H1 (cell line): ENCODE results near the gene FRMPD2. TPM values are rescaled to one million over a fixed set of nuclear protein-coding genes. Genes with fewer than 3 reads are reported as not detected.
"Not testable (repeated sequence)": the region's sequence is repeated elsewhere in the genome, so short reads cannot be mapped to it uniquely, and the experiment has no call there.

Experiments used
- CTCF ChIA-PET: fragments of 300-600 bp; sonication (Branson Sonifier 250); formaldehyde crosslinking; loops from one replicate; lab custom pipeline; 2021; ENCODE audit not compliant: partially characterized antibody; lab: Charles Lee
- POLR2A ChIA-PET: fragments of 300-600 bp; sonication (Branson Sonifier 250); formaldehyde crosslinking; loops from one replicate; lab custom pipeline; 2021; ENCODE audit warnings: inconsistent platforms; ENCODE audit not compliant: partially characterized antibody; lab: Charles Lee
- DNase-seq, 2 experiments: peaks; one replicate each; pipeline versions ENCODE4 v3.0.0 to v3.0.0-alpha.2; 2010 to 2022; ENCODE audit warnings: low spot score in 2 of 2, low read depth in 1 of 2, mixed read lengths in 1 of 2
- FAIRE-seq: peaks from 2 replicates; lab custom pipeline; 2011; peaks lifted over from hg19 to GRCh38; lab: Jason Lieb, UNC
- H2AFZ ChIP-seq: 2 replicates; pipeline ENCODE4 v1.8.1; 2012; ENCODE audit warnings: low read length, inconsistent platforms
- H2AK5ac ChIP-seq: 2 replicates; pipeline ENCODE4 v1.6.1; 2013; ENCODE audit warnings: low read depth, low read length
- H2BK120ac ChIP-seq: replicated peaks from 2 replicates; pipeline ENCODE3; 2013; ENCODE audit warnings: low read depth, low read length, inconsistent platforms
- H2BK12ac ChIP-seq: 2 replicates; pipeline ENCODE4 v1.6.1; 2013; ENCODE audit warnings: low read depth, low read length
- H2BK15ac ChIP-seq: 2 replicates; pipeline ENCODE4 v1.6.1; 2013; ENCODE audit warnings: low read length
- H2BK20ac ChIP-seq: 2 replicates; pipeline ENCODE4 v1.6.1; 2013; ENCODE audit warnings: low read length
- H2BK5ac ChIP-seq: 2 replicates; pipeline ENCODE4 v1.6.1; 2013; ENCODE audit warnings: low read depth, low read length
- H3K14ac ChIP-seq: 2 replicates; pipeline ENCODE4 v1.6.1; 2013; ENCODE audit warnings: inconsistent platforms; ENCODE audit not compliant: insufficient read length
- H3K18ac ChIP-seq: 2 replicates; pipeline ENCODE4 v1.6.1; 2013; ENCODE audit warnings: low read length; ENCODE audit errors: extremely low read depth
- H3K23ac ChIP-seq: 2 replicates; pipeline ENCODE4 v1.6.1; 2013; ENCODE audit warnings: inconsistent platforms; ENCODE audit not compliant: insufficient read length
- H3K23me2 ChIP-seq: 2 replicates; pipeline ENCODE4 v1.6.1; 2013; ENCODE audit warnings: low read depth, low read length
- H3K27ac ChIP-seq: 2 replicates; pipeline ENCODE4 v1.6.1; 2011; ENCODE audit warnings: low read depth, low read length, inconsistent platforms
- H3K27me3 ChIP-seq, 4 experiments: replicated peaks in 1 of 4; 1 replicate in 1 of 4; 2 replicates in 3 of 4; pipeline versions ENCODE4 v1.6.1 to v1.8.1; 2011 to 2013; ENCODE audit warnings: low read length in 3 of 4, mild to moderate bottlenecking in 3 of 4, inconsistent platforms in 2 of 4, mixed read lengths in 2 of 4, moderate library complexity in 1 of 4; ENCODE audit not compliant: control insufficient read depth in 3 of 4, insufficient read depth in 3 of 4; ENCODE audit errors: extremely low read depth in 1 of 4
- H3K36me3 ChIP-seq, 4 experiments: 2 replicates each; pipeline versions ENCODE4 v1.6.1 to v1.8.1; 2011 to 2013; ENCODE audit warnings: mild to moderate bottlenecking in 4 of 4, low read length in 3 of 4, moderate library complexity in 2 of 4, control low read depth in 1 of 4, inconsistent platforms in 1 of 4; ENCODE audit not compliant: insufficient read depth in 4 of 4, control insufficient read depth in 2 of 4
- H3K4ac ChIP-seq: replicated peaks from 2 replicates; pipeline ENCODE3; 2013; ENCODE audit warnings: low read length, low read depth, mixed read lengths, inconsistent platforms; ENCODE audit not compliant: insufficient read length
- H3K4me1 ChIP-seq, 4 experiments: replicated peaks in 1 of 4; 1 replicate in 1 of 4; 2 replicates in 3 of 4; pipeline versions ENCODE4 v1.6.1 to v1.8.1; 2011 to 2013; ENCODE audit warnings: low read length in 3 of 4, inconsistent platforms in 2 of 4, mixed read lengths in 1 of 4; ENCODE audit not compliant: insufficient read depth in 4 of 4, control insufficient read depth in 3 of 4
- H3K4me2 ChIP-seq, 2 experiments: 2 replicates each; pipeline versions ENCODE4 v1.6.1 to v1.8.1; 2011 to 2013; ENCODE audit warnings: low read depth in 2 of 2, low read length in 2 of 2, control low read depth in 1 of 2, inconsistent platforms in 1 of 2, mild to moderate bottlenecking in 1 of 2; ENCODE audit not compliant: insufficient read depth in 1 of 2
- H3K4me3 ChIP-seq, 4 experiments: fragments of 200-600, 300-600 bp in 1 of 4; sonication (generic), shearing (Covaris generic), sonication (Bioruptor Twin) in 1 of 4; 2 replicates each; pipeline versions ENCODE4 v1.5.1 to v1.8.1; 2011 to 2016; ENCODE audit warnings: low read length in 4 of 4, low read depth in 3 of 4, control low read depth in 2 of 4, inconsistent platforms in 2 of 4, mild to moderate bottlenecking in 2 of 4, mixed read lengths in 1 of 4, moderate library complexity in 1 of 4; ENCODE audit not compliant: insufficient read depth in 2 of 4; ENCODE audit errors: extremely low read depth in 1 of 4
- H3K56ac ChIP-seq: replicated peaks from 2 replicates; pipeline ENCODE3; 2013; ENCODE audit warnings: low read depth, mild to moderate bottlenecking, mixed read lengths, low read length, inconsistent platforms; ENCODE audit not compliant: insufficient read length
- H3K79me1 ChIP-seq: 2 replicates; pipeline ENCODE4 v1.6.1; 2013; ENCODE audit warnings: low read depth, low read length, control low read depth
- H3K79me2 ChIP-seq, 2 experiments: 2 replicates each; pipeline versions ENCODE4 v1.6.1 to v1.8.1; 2012 to 2013; ENCODE audit warnings: low read length in 2 of 2, mild to moderate bottlenecking in 2 of 2, inconsistent platforms in 1 of 2; ENCODE audit not compliant: insufficient read depth in 2 of 2, control insufficient read depth in 1 of 2
- H3K9ac ChIP-seq, 4 experiments: replicated peaks in 1 of 4; 1 replicate in 1 of 4; 2 replicates in 3 of 4; pipeline versions ENCODE4 v1.6.1 to v1.8.1; 2011 to 2013; ENCODE audit warnings: low read depth in 3 of 4, low read length in 3 of 4, control low read depth in 2 of 4, mild to moderate bottlenecking in 2 of 4, moderate library complexity in 2 of 4, inconsistent platforms in 1 of 4; ENCODE audit errors: extremely low read depth in 1 of 4
- H3K9me3 ChIP-seq, 2 experiments: 2 replicates each; pipeline versions ENCODE4 v1.6.1 to v1.8.1; 2012 to 2013; ENCODE audit warnings: mild to moderate bottlenecking in 2 of 2, moderate library complexity in 2 of 2, control low read depth in 1 of 2, inconsistent platforms in 1 of 2, low read depth in 1 of 2, low read length in 1 of 2, mixed read lengths in 1 of 2; ENCODE audit not compliant: insufficient read depth in 2 of 2
- H4K20me1 ChIP-seq, 2 experiments: replicated peaks in 1 of 2; 2 replicates each; pipeline versions ENCODE3 to v1.8.1; 2011 to 2013; ENCODE audit warnings: inconsistent platforms in 2 of 2, low read length in 2 of 2, mild to moderate bottlenecking in 1 of 2; ENCODE audit not compliant: insufficient read depth in 2 of 2, control insufficient read depth in 1 of 2
- H4K5ac ChIP-seq: 2 replicates; pipeline ENCODE4 v1.6.1; 2013; ENCODE audit warnings: low read length, low read depth, mixed read lengths, inconsistent platforms; ENCODE audit not compliant: insufficient read length
- H4K8ac ChIP-seq: 2 replicates; pipeline ENCODE4 v1.8.0; 2013; ENCODE audit warnings: mild to moderate bottlenecking, moderate library complexity, low read length, inconsistent platforms; ENCODE audit not compliant: insufficient read depth; ENCODE audit errors: extremely low read depth
- H4K91ac ChIP-seq: replicated peaks from 2 replicates; pipeline ENCODE3; 2013; ENCODE audit warnings: low read length, mixed read lengths, inconsistent platforms; ENCODE audit not compliant: insufficient read length
- WGBS, 2 experiments: shearing (Covaris generic) in 1 of 2; methylation state at CpG; one replicate each; pipeline versions ENCODE4 v1.1.6 to v1.1.7; 2013 to 2015; ENCODE audit warnings: low lambda C conversion rate in 2 of 2, mixed read lengths in 2 of 2, inconsistent platforms in 1 of 2, low coverage in 1 of 2, missing lambda C conversion rate in 1 of 2; ENCODE audit not compliant: insufficient replicate concordance in 2 of 2, insufficient coverage in 1 of 2, insufficient read length in 1 of 2; ENCODE audit errors: extremely low coverage in 1 of 2, missing lambda C conversion rate in 1 of 2; 5-methylcytosine and 5-hydroxymethylcytosine counted together
- polyA plus RNA-seq, 7 experiments: library from polyadenylated mRNA; depleted of rRNA in 3 of 7; stranded (reverse) in 5 of 7; unstranded in 2 of 7; fragments of >200 nt in 5 of 7; fragments of 200-250 nt in 2 of 7; gene quantifications; 1 replicate in 5 of 7; 2 replicates in 1 of 7; 4 replicates in 1 of 7; pipeline versions ENCODE4 v1.2.1 to v1.2.3, GENCODE V29; 2011 to 2013; ENCODE audit warnings: missing spikeins in 2 of 7, mixed read lengths in 2 of 7
- total RNA-seq: library from RNA; stranded (reverse); fragmentation: NEBNext Ultra II Directional; extraction: Animal tissue kit (Norgen Biotek cat#: 25700); gene quantifications from 2 replicates; pipeline ENCODE4 v1.2.1, GENCODE V29; 2021

FRMPD2 gene
- total and polyA plus RNA-seq, 2 of the 8 experiments (the other 6 are each of a cell fraction or from before 2014, with no cell fraction given) = 0.07 to 0.47 TPM

GRCh38 chr10:48143721-48144642 lies 130.5 kb downstream of the FRMPD2 start:
- H4K20me1 ChIP-seq, CTCF ChIA-PET, H3K9ac ChIP-seq, H3K4me2 ChIP-seq, H3K27me3 ChIP-seq, H2BK12ac ChIP-seq, H3K18ac ChIP-seq, FAIRE-seq, H3K79me2 ChIP-seq, H3K23ac ChIP-seq, H3K23me2 ChIP-seq, H3K36me3 ChIP-seq, H3K14ac ChIP-seq, H3K79me1 ChIP-seq, H2BK15ac ChIP-seq, H4K8ac ChIP-seq, H4K91ac ChIP-seq, H3K4me3 ChIP-seq, H2AFZ ChIP-seq, H2BK120ac ChIP-seq, H3K56ac ChIP-seq, H2AK5ac ChIP-seq, H3K27ac ChIP-seq, H4K5ac ChIP-seq, H3K4ac ChIP-seq, H2BK5ac ChIP-seq, H2BK20ac ChIP-seq, H3K4me1 ChIP-seq, DNase-seq, POLR2A ChIA-PET, H3K9me3 ChIP-seq: not testable (repeated sequence)
- no CpG with 5 or more reads among the region's 10 CpGs for WGBS, 2 experiments
